HPDE6-E6E7 (cell line): Measurements from ENCODE around the gene IKZF5.

Experiments used
- DNase-seq: peaks from one replicate; pipeline ENCODE4 v3.0.0; 2011; ENCODE audit warnings: missing footprints; ENCODE audit errors: extremely low spot score

The IKZF5 gene

GRCh38 chr10:122981066-122981464 is 27.5 kb downstream of the IKZF5 start:
- peak; percentile 17 for DNase-seq

DNA sequence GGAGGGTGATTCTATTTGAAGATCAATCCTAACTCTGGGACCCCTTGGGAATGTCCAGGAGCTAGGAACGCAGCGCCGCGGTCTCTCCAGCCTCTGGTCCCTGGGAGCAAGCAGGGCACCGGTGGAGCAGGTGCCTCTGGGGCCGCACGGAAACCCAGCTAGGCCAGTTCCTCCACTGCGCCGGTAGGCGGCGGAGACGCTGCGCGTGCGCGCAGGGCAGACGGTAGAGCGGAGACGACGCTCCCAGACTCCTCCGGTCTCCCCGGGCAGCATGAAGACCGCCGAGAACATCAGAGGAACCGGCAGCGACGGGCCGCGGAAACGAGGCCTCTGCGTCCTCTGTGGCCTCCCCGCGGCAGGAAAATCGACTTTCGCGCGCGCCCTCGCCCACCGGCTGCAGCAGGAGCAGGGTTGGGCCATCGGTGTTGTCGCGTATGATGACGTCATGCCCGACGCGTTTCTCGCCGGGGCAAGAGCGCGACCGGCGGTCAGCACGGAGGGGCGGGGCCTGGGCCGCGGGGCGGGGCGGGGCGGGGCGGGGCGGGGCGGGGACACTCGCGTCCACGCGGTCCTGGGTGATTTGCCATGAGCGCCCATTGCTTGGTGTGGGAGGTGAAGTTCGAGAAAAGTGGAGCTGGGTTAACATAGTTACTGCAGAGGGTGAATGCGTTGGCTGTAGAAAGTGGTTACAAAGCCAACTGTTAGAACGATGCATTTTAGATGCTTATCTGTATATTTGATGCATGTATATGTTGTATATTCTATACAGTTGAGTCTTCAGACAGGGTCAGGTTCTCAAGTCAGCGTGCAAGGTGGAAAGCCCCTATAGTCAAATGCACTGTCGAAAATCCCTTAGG is 28.2 kb downstream of the IKZF5 start, which contains the start of gene PSTK:
Gene PSTK, plus strand, starts transcription at position 193 of the 857 bp plus-strand sequence. Its CDS starts 79 bp downstream, at position 272.
- DNase-seq: peak; percentile 91

- no peak for DNase-seq
Measured at GRCh38 chr10:122974543-122975064, 34.0 kb downstream of the IKZF5 start.

DNA sequence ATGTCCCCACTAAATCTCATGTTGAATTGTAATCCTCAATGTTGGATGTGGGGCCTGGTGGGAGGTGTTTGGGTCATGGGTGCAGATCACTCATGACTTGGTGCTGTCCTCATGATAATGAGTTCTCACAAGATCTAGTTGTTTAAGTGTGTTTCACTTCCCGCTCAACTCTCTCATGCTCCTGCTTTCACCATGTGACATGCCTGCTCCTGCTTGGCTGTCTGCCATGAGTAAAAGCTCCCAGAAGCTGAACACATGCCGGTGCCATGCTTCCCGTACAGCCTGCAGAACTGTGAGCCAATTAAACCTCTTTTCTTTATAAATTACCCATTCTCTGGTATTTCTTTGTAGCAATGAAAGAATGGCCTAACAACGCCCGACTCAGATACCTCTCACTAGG is 34.6 kb downstream of the IKZF5 start:
- DNase-seq: no peak

DNA sequence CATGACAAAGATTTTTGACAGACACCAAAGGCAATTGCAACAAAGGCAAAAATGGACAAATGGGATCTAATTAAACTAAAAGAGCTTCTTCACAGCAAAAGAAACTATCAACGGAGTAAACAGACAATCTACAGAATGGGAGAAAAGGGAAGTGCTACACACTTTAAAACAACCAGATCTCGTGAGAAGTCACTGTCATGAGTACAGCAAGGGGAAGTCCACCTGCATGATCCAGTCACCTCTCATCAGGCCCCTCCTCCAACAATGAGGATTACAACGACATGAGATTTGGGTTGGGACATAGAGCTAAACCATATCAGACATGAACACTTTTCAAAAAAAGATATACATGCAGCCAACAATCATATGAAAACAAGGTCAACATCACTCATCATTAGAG is 39.9 kb downstream of the IKZF5 start:
- DNase-seq: no peak

DNA sequence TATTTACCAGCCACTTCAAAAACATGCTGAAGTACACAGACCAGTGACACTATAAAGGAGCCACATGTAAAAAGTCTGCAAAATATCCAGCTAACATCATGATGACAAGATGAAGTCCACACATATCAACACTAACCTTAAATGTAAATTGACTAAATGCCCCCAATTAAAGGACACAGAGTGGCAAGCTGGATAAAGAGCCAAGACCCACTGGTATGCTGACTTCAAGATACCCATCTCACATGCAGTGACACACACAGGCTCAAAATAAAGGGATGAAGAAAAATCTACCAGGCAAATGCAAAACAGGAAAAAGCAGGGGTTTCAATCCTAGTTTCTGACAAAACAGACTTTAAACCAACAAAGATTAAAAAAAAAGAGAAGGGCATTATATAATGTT is 41.7 kb downstream of the IKZF5 start:
- no peak for DNase-seq

DNA sequence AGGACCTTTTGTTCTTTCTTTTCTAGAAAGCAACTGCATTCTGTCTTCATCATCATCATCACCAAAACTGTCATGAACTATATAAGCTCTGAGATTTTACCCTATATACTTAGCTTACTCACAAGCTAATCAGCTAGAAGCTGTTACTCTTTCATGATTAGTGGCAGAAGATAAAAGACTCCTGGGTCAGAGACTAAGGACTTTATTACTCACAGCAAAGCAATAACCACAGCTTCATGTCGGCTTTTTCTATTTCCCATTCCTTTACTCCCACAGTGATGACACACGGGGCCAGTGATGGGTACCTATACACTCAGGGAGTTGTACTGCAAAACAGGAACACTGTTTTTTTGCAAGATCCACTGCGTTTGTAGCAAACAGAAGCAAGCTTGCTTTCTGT is 46.2 kb downstream of the IKZF5 start:
- no peak for DNase-seq

- no peak for DNase-seq
Measured at GRCh38 chr10:122957474-122957873, 51.1 kb downstream of the IKZF5 start.

DNA sequence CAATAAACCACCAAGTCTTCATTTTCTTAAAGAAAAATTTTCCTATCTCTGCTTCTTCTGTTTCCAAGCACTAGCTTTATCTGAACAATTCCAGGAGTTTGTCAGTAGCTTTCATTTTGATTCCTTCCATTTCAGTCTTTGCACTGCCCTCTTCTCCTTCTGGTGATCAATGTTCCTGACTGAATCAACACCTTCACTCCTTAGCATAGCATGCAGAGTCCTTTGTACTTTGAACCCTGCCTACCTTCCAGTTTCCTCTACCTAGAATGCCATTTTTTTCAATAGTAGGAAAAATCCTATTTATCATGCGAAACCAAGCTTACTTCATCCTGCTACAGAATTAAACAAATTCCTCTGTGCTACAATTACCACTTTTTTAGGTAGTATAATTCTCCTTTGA is 52.7 kb downstream of the IKZF5 start:
- no peak for DNase-seq

GRCh38 chr10:122954731-122955050 is 53.9 kb downstream of the IKZF5 start:
- DNase-seq: no peak

DNA sequence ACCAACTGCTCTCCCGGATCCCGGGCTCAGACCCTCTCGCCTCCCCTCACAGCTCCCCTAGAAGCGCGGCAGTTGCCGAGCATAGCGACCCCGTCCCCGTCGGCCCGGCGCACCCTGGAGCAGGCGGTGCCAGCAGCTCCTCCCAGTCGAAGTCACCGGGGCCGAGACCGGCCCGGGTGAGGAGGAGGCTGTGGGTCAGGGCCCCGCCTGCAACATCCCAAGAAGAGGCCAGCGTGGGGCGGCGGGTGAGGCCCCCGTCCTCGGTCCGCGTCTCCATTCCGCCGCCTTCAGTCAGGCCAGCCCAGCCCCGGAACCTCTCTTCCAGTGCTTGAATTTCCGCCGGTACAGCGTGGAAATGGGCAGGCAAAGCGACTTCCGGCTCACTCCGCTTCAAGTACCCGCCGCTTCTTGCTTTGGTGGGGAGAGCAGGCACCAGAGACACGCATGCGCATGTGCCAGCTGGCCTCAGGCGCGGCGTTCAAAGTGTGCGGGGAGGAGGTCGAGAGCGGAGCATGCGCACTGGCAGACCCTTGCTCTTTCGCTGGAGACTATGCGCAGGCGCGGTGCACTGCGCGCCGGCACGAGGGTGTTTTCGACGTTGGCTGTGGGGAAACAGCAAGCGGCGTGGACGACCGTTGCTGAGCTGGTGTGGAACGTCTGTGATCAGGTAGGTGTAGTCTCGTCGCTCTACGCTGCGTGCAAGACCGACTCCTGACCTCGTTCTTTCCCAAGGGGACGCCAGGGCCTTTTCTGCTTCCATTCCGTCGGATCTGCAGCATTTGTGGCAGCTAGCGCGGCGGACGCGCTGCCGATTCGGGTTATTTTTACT is 54.5 kb downstream of the IKZF5 start, which contains the start of gene C10orf88:
Gene C10orf88, minus strand, starts transcription at position 326 of the 829 bp plus-strand sequence. Its CDS starts 49 bp downstream, at position 277.
- peak; percentile 98 for DNase-seq

DNA sequence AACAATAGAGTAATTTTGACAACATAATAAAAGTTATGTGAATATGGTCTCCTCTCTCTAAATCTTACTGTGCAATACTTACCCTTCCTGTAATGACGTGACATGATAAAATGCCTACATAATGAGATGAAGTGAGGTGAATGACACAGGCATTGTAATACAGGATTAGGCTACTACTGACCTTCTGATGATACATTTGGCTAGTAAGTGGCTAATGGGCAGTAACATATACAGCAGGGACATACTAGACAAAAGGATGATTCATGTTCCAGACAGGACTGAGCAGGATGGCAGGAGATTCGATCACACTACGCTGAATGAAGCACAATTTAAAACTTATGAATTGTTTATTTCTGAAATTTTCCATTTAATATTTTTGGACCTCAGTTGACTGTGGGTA is 59.3 kb downstream of the IKZF5 start:
- no peak for DNase-seq
